SW 1271 (cell line): ENCODE measurements around the gene MMP11.

Experiments
- DNase-seq, 2 experiments: peaks; one replicate each; lab custom pipeline; 2025; lab: John Stamatoyannopoulos, UW

MMP11 gene

GRCh38 chr22:23759566-23759965, 13.1 kb upstream of the MMP11 start:
- DNase-seq: no peak

GRCh38 chr22:23760056-23760455, 12.6 kb upstream of the MMP11 start:
- DNase-seq: no peak

- DNase-seq: peak in 1 of 2 experiments; percentile 2
Observed at GRCh38 chr22:23762842-23763578, 9.6 kb upstream of the MMP11 start, which contains the start of gene C22orf15. C22orf15 (plus strand) TSS chr22:23762990; CDS start chr22:23763307, 317 bp downstream.

GRCh38 chr22:23763579-23763945, 9.1 kb upstream of the MMP11 start:
- no peak for DNase-seq

GRCh38 chr22:23763954-23764353, 8.7 kb upstream of the MMP11 start:
- no peak for DNase-seq

- no peak for DNase-seq
Observed at GRCh38 chr22:23764899-23765881, 7.5 kb upstream of the MMP11 start.

GRCh38 chr22:23767303-23767672, 5.4 kb upstream of the MMP11 start:
- no peak for DNase-seq

GRCh38 chr22:23767673-23768548, 4.7 kb upstream of the MMP11 start, which contains the start of gene CHCHD10:
CHCHD10 (minus strand) TSS chr22:23767972; CDS start chr22:23767874, 98 bp downstream.
- DNase-seq: peak in 1 of 2 experiments; percentile 55

GRCh38 chr22:23769321-23769965, 3.2 kb upstream of the MMP11 start:
- DNase-seq: no peak

GRCh38 chr22:23772315-23772648, 367 bp upstream of the MMP11 start:
- DNase-seq: no peak

- no peak for DNase-seq
Observed at GRCh38 chr22:23773483-23774113, 949 bp downstream of the MMP11 start.

- no peak for DNase-seq
Observed at GRCh38 chr22:23774114-23774921, 1.7 kb downstream of the MMP11 start.

GRCh38 chr22:23774922-23775436, 2.3 kb downstream of the MMP11 start:
- DNase-seq: no peak

- peak in 1 of 2 experiments; percentile 5 for DNase-seq
Observed at GRCh38 chr22:23775779-23776375, 3.2 kb downstream of the MMP11 start.

- no peak for DNase-seq
Observed at GRCh38 chr22:23777776-23778576, 5.3 kb downstream of the MMP11 start.

- DNase-seq: no peak
Observed at GRCh38 chr22:23778577-23778900, 5.9 kb downstream of the MMP11 start.

- no peak for DNase-seq
Observed at GRCh38 chr22:23779083-23779482, 6.4 kb downstream of the MMP11 start.

GRCh38 chr22:23779731-23780130, 7.1 kb downstream of the MMP11 start:
- no peak for DNase-seq
